B cell (primary cell): ENCODE results near the gene TEAD1. TPM values are rescaled to one million over a fixed set of nuclear protein-coding genes. Genes with fewer than 3 reads are reported as not detected.

Experiments used
- ATAC-seq: fragments of 200-7000 bp; cut with Tn5 transposase; one replicate; pipeline ENCODE4 v1.10.0; 2021; ENCODE audit warnings: low read depth, mild to moderate bottlenecking, moderate number of reproducible peaks, moderate library complexity
- CTCF ChIA-PET: fragments of 350-600 bp; sonication (Branson Sonifier 250); formaldehyde crosslinking; loops from one replicate; lab custom pipeline; 2021; ENCODE audit warnings: antibody characterized with exemption, inconsistent platforms; lab: Charles Lee
- POLR2A ChIA-PET: fragments of 350-600 bp; sonication (Branson Sonifier 250); formaldehyde crosslinking; loops from one replicate; lab custom pipeline; 2021; ENCODE audit warnings: antibody characterized with exemption; lab: Charles Lee
- DNase-seq: peaks from one replicate; pipeline ENCODE4 v3.0.0; 2013
- H2AFZ ChIP-seq: 2 replicates; pipeline ENCODE4 v1.6.1; 2012; ENCODE audit warnings: mild to moderate bottlenecking, low read depth, low read length; ENCODE audit not compliant: insufficient read depth, poor library complexity, severe bottlenecking
- H3K27ac ChIP-seq, 2 donors: 1 replicate in 1 of 2; 2 replicates in 1 of 2; pipeline ENCODE4 v1.5.1; 2012 to 2013; ENCODE audit warnings: low read length in 2 of 2, mild to moderate bottlenecking in 2 of 2, moderate library complexity in 1 of 2
- H3K27me3 ChIP-seq, 4 experiments: fragments of 200-600 bp in 1 of 4; sonication (generic) in 1 of 4; replicated peaks in 1 of 4; 1 replicate in 2 of 4; 2 replicates in 2 of 4; pipeline versions ENCODE4 v1.6.1 to v1.7.0; 2013 to 2016; ENCODE audit warnings: low read length in 3 of 4, mild to moderate bottlenecking in 2 of 4, mixed read lengths in 1 of 4, moderate library complexity in 1 of 4; ENCODE audit not compliant: insufficient read depth in 4 of 4, control insufficient read depth in 3 of 4; ENCODE audit errors: control extremely low read depth in 1 of 4
- H3K36me3 ChIP-seq, 2 experiments: replicated peaks in 1 of 2; 1 replicate in 1 of 2; 2 replicates in 1 of 2; pipeline versions ENCODE4 v1.6.1 to v1.7.1; 2013; ENCODE audit warnings: low read length in 1 of 2; ENCODE audit not compliant: insufficient read depth in 2 of 2, control insufficient read depth in 1 of 2; ENCODE audit errors: control extremely low read depth in 1 of 2, extremely low read depth in 1 of 2
- H3K4me1 ChIP-seq, 2 donors: fragments of 200-600 bp in 1 of 2; sonication (generic) in 1 of 2; 1 replicate in 1 of 2; 2 replicates in 1 of 2; pipeline versions ENCODE4 v1.5.1 to v1.6.1; 2013 to 2017; ENCODE audit warnings: low read length in 2 of 2; ENCODE audit not compliant: control insufficient read depth in 2 of 2, insufficient read depth in 2 of 2
- H3K4me2 ChIP-seq: replicated peaks from 2 replicates; pipeline ENCODE3; 2012; ENCODE audit warnings: mild to moderate bottlenecking, low read depth, low read length; ENCODE audit not compliant: poor library complexity, severe bottlenecking
- H3K4me3 ChIP-seq, 5 experiments: fragments of 200-600 bp in 1 of 5; sonication (generic) in 1 of 5; 1 replicate in 3 of 5; 2 replicates in 2 of 5; pipeline versions ENCODE4 v1.5.1 to v1.7.0; 2011 to 2016; ENCODE audit warnings: low read length in 4 of 5, mild to moderate bottlenecking in 4 of 5, low read depth in 2 of 5, control low read depth in 1 of 5, moderate library complexity in 1 of 5; ENCODE audit not compliant: insufficient read depth in 1 of 5; ENCODE audit errors: control extremely low read depth in 1 of 5, extremely low read depth in 1 of 5
- H3K79me2 ChIP-seq: fragments of 200-600 bp; sonication (generic); one replicate; pipeline ENCODE4 v1.6.0; 2016; ENCODE audit warnings: low read length; ENCODE audit not compliant: control insufficient read depth, insufficient read depth
- H3K9ac ChIP-seq: fragments of 200-600 bp; sonication (generic); 2 replicates; pipeline ENCODE4 v1.6.1; 2017; ENCODE audit warnings: mild to moderate bottlenecking, low read length, moderate library complexity
- H3K9me3 ChIP-seq, 3 donors: one replicate each; pipeline versions ENCODE4 v1.6.1 to v1.7.1; 2013; ENCODE audit warnings: low read length in 2 of 3; ENCODE audit not compliant: control insufficient read depth in 2 of 3, insufficient read depth in 1 of 3; ENCODE audit errors: control extremely low read depth in 1 of 3
- H4K20me1 ChIP-seq: 2 replicates; pipeline ENCODE4 v1.6.0; 2012; ENCODE audit warnings: mild to moderate bottlenecking, low read length; ENCODE audit not compliant: insufficient read depth, control insufficient read depth, poor library complexity, severe bottlenecking
- H3K27ac Mint-ChIP-seq: one replicate; pipeline ENCODE4 v1.8.0; 2021; ENCODE audit warnings: mixed read lengths
- H3K27me3 Mint-ChIP-seq: one replicate; pipeline ENCODE4 v1.8.0; 2021; ENCODE audit warnings: mixed read lengths
- H3K4me1 Mint-ChIP-seq: one replicate; pipeline ENCODE4 v1.8.0; 2021; ENCODE audit warnings: mixed read lengths
- H3K4me3 Mint-ChIP-seq: one replicate; pipeline ENCODE4 v1.8.0; 2021; ENCODE audit warnings: mixed read lengths
- H3K9me3 Mint-ChIP-seq: one replicate; pipeline ENCODE4 v1.8.0; 2022; ENCODE audit warnings: mixed read lengths; ENCODE audit not compliant: insufficient read depth
- CTCF ChIP-seq: fragments of 200-600 bp; IDR thresholded peaks from one replicate; pipeline ENCODE4 v1.8.0; 2022; ENCODE audit warnings: antibody characterized with exemption, mild to moderate bottlenecking
- EZH2 ChIP-seq: IDR thresholded peaks from 2 replicates; pipeline ENCODE4 v1.6.1; 2012; ENCODE audit warnings: borderline replicate concordance, low read depth, mild to moderate bottlenecking, moderate library complexity, low read length; ENCODE audit not compliant: insufficient read depth, poor library complexity, severe bottlenecking
- WGBS: methylation state at CpG from one replicate; pipeline ENCODE4 v1.1.5; 2013; ENCODE audit warnings: missing lambda C conversion rate; ENCODE audit not compliant: insufficient coverage; 5-methylcytosine and 5-hydroxymethylcytosine counted together
- intact Hi-C: fragments of 100-400 bp; cut with micrococcal nuclease; formaldehyde crosslinking; loops from one replicate; pipeline ENCODE4 v1.10.0; 2022
- polyA plus RNA-seq: library from polyadenylated mRNA; depleted of rRNA; stranded (reverse); fragments of >200 nt; gene quantifications from 2 replicates; pipeline ENCODE4 v1.2.3, GENCODE V29; 2012
- total RNA-seq, 2 donors: library from RNA; stranded (reverse); fragments of 120-200 nt in 1 of 2; gene quantifications; 1 replicate in 1 of 2; 2 replicates in 1 of 2; pipeline versions ENCODE4 v1.2.3 to v1.2.4, GENCODE V29; 2013 to 2022

TEAD1 gene
- total and polyA plus RNA-seq, 2 donors (not counting 1 experiment from before 2014, with no cell fraction given), result 0.30 TPM; not detected in 1

- H3K79me2 ChIP-seq, result no peaks in the 10 kb centered on the region
- no peak overlapping the region for H3K4me2 ChIP-seq
- intact Hi-C loops, result no loop called here
- TF ChIP-seq EZH2 (no peak), CTCF (no peak)
- H3K27ac ChIP-seq, result no peak overlapping the region
- H4K20me1 ChIP-seq, result no peaks in the 10 kb centered on the region
- H3K4me1 ChIP-seq, result no peaks in the 10 kb centered on the region
- H3K27me3 ChIP-seq, result no peaks in the 10 kb centered on the region
- WGBS, result no CpG with 5 or more reads among the region's 4 CpGs
- H3K9me3 Mint-ChIP-seq, result peaks cover 8% of the 10 kb centered on the region
- no peaks in the 10 kb centered on the region for H3K27me3 Mint-ChIP-seq
- no peak overlapping the region for H3K4me3 Mint-ChIP-seq
- H3K9me3 ChIP-seq, result peaks cover 0 to 6% (median 4%) of the 10 kb centered on the region in 3 donors
- ATAC-seq, result no peak
- no peaks in the 10 kb centered on the region for H3K36me3 ChIP-seq
- no peak overlapping the region for H3K4me3 ChIP-seq
- H2AFZ ChIP-seq, result no peak overlapping the region
- H3K4me1 Mint-ChIP-seq, result no peaks in the 10 kb centered on the region
- no peak overlapping the region for H3K9ac ChIP-seq
- ChIA-PET POLR2A (no interaction called here), CTCF (no interaction called here)
- H3K27ac Mint-ChIP-seq, result no peak overlapping the region
- DNase-seq, result no peak
Observed at GRCh38 chr11:12625438-12626071, 48.7 kb upstream of the TEAD1 start.

DNA sequence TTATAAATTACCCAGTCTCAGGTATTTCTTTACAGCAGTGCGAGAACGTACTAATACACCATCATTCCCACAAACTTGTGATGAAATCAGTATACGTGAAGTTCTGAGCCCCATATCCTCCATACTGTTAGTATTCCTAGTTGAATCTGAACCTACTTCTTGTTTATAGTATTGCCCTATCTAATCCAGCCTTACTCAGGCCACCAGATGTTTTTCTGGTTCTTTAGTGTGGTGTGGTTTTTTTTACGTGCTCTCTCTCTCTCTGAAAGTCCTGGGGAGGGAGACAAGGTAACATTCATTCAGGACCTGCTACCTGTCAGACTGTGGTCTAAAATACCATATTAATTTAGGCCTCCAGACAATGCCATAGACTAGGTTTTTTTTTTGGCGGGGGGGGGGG, 47.6 kb upstream of the TEAD1 start:
- no peak overlapping the region for H3K4me3 Mint-ChIP-seq
- Histone ChIP-seq H3K4me2 (no peak overlapping the region), H2AFZ (no peak overlapping the region), H3K9ac (no peak overlapping the region), H3K36me3 (no peaks in the 10 kb centered on the region), H4K20me1 (no peaks in the 10 kb centered on the region), H3K27me3 (no peaks in the 10 kb centered on the region), H3K27ac (no peak overlapping the region), H3K4me3 (no peak overlapping the region), H3K4me1 (no peaks in the 10 kb centered on the region), H3K79me2 (no peaks in the 10 kb centered on the region), H3K9me3 (peaks cover 0 to 6% (median 4%) of the 10 kb centered on the region in 3 donors)
- DNase-seq (no peak), ATAC-seq (no peak)
- POLR2A ChIA-PET, result no interaction called here
- no peak overlapping the region for H3K27ac Mint-ChIP-seq
- 100% methylated on average over 2 of the region's 5 CpGs for WGBS
- H3K9me3 Mint-ChIP-seq, result peaks cover 6% of the 10 kb centered on the region
- TF ChIP-seq CTCF (no peak), EZH2 (no peak)
- CTCF ChIA-PET, result no interaction called here
- intact Hi-C loops, result no loop called here
- H3K4me1 Mint-ChIP-seq, result no peaks in the 10 kb centered on the region
- H3K27me3 Mint-ChIP-seq, result no peaks in the 10 kb centered on the region
